ENCODE data around the gene GCAT. TPM values are rescaled to one million over a fixed set of nuclear protein-coding genes. Genes with fewer than 3 reads are reported as not detected.

The GCAT gene
- total RNA-seq, 4 donors from 2014 or later: 11.6 to 15.2 (median 12.3) TPM

DNA sequence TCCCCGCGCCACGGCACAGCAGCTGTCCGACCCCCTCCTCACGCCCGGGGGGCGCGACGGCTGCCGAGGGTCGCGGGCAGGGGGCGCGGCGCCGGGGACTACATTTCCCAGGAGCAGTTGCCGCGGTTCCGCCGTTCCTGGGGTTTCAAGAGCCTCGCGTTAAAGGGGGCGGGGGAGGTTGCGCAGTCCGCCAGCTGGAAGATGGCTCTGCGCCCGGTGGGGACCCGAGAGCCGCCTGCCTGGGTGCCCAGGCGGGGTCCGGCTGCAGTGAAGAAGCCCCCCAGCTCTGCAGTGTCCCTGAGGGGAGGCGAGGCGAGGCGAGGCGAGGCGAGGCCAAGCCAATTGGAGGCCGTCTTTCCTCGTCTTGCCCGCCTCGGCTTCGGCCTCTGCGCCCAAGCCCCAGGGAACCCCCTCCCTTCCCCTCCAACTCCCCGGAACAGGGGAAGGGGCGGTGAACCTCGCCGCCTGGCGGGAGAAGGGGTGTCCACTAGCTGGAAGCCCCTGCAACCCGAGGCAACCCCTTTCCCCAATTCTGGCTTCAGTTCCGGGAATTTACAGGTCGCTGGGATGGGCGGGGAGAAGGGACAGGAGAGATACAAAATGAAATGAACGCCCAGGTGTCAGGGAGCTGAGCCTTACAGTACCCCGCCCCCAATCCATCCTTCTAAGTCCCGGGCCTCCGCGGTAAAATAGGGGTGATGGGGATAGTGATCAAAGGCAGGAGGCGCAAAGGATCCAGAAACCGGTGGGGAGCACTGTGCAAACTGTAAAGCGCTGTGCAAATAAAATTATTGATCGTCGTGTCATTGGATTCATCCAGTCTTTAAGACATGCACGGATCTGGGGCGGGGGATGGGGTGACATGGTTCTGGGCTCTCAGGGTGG lies 5.2 kb upstream of the GCAT start:
- 12% methylated on average over 19 of the region's 63 CpGs for WGBS
- intact Hi-C loops (cut with DNase I): no loop called here
- peak overlapping the region; percentile 32 to 70 (median 59) for H3K27ac ChIP-seq (replicated peaks in 1 of 4)
- DNase-seq (ENCODE audit: extremely low spot score): no peak
- no peaks in the 10 kb centered on the region for H3K9me3 ChIP-seq
- peaks cover 42 to 56% (median 50%) of the 10 kb centered on the region in 4 donors for H3K4me1 ChIP-seq
- peak overlapping the region; percentile 60 to 73 (median 70) for H3K4me3 ChIP-seq
- TF ChIP-seq CTCF (IDR thresholded peaks at IDR 0.05): no peak
- peak; percentile 59 to 79 for TF ChIP-seq POLR2AphosphoS5 (IDR thresholded peaks at IDR 0.05)
- TF ChIP-seq EP300 (IDR thresholded peaks at IDR 0.05): no peak
- TF ChIP-seq POLR2A (IDR thresholded peaks at IDR 0.05; ENCODE audit: low read depth): no peak
- H3K36me3 ChIP-seq: no peaks in the 10 kb centered on the region
- H3K27me3 ChIP-seq: no peaks in the 10 kb centered on the region

DNA sequence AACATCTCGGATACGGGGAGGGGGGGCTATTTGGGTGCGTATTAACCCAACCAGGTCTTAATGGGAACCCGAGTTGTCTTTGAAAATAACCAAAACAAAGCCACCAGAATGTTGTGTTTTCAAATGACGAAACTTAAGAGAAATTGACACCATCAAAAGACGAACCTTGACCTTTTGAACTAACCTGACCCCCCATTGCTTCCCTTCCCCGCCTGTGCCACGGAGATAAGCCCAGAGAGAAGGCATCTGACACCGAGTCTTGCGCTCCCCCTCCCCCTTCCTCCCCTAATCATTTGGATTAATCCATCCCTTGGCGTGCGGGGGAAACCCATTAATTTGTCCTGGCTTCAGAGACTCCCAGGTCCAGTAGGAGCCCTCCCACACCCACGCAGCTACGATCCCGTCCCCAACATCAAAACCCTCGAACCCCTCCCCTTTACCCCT lies 4.5 kb upstream of the GCAT start:
- 56% methylated on average over 16 of the region's 16 CpGs for WGBS
- peak overlapping the region; percentile 60 to 73 (median 70) for H3K4me3 ChIP-seq
- DNase-seq (ENCODE audit: extremely low spot score): no peak
- H3K36me3 ChIP-seq: no peaks in the 10 kb centered on the region
- intact Hi-C loops (cut with DNase I): no loop called here
- no peaks in the 10 kb centered on the region for H3K27me3 ChIP-seq
- H3K9me3 ChIP-seq: no peaks in the 10 kb centered on the region
- H3K27ac ChIP-seq (replicated peaks in 1 of 4): peak overlapping the region in 1 of 4 donors; percentile 95
- TF ChIP-seq POLR2A (IDR thresholded peaks at IDR 0.05; ENCODE audit: low read depth) (no peak), POLR2AphosphoS5 (IDR thresholded peaks at IDR 0.05) (no peak), EP300 (IDR thresholded peaks at IDR 0.05) (no peak), CTCF (IDR thresholded peaks at IDR 0.05) (no peak)
- H3K4me1 ChIP-seq: peaks cover 45 to 61% (median 53%) of the 10 kb centered on the region in 4 donors

DNA sequence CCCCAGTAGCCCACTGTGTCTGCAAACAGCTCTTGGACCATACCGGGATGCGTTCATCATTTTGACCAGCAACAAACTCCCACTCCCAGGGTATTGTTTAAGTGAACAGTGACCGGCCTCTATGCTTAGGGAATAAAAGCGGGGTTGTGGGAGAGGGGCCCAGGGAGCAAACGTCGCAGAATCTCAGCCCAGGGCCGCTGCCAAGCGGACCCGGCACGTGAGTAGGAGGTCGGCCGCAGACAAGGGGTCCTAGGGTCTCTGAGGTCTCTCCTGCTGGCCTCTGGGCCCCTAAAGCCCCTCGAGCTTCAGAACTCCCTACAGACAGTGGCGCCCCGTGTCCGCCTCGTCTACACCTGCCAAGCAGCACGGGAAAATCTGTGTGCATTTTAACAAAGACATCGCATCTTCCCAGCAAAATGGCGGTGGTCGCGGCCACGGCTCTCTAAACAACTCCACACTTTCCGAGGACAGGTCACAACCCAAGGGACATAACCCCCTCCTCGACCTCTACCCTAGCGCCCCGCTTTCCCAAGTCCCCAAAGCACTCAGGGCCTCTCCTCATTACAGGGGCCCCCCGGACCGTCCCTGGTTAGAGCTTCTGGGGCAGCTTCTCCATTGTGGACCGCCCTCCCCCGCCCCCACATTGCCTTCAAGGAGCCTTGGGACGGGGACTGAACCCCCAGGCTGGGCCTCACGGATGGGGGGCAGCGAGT lies 3.9 kb upstream of the GCAT start:
- TF ChIP-seq POLR2A (IDR thresholded peaks at IDR 0.05; ENCODE audit: low read depth): no peak
- TF ChIP-seq EP300 (IDR thresholded peaks at IDR 0.05): no peak
- TF ChIP-seq POLR2AphosphoS5 (IDR thresholded peaks at IDR 0.05): no peak
- TF ChIP-seq CTCF (IDR thresholded peaks at IDR 0.05): no peak
- WGBS: 71% methylated on average over 29 of the region's 34 CpGs
- Histone ChIP-seq H3K36me3 (no peaks in the 10 kb centered on the region), H3K9me3 (no peaks in the 10 kb centered on the region), H3K4me3 (peak overlapping the region; percentile 61 to 73 (median 66)), H3K27me3 (no peaks in the 10 kb centered on the region), H3K4me1 (peaks cover 49 to 66% (median 59%) of the 10 kb centered on the region in 4 donors), H3K27ac (replicated peaks in 1 of 4) (peak overlapping the region in 3 of 4 donors; percentile 90 to 95 (median 91))
- no peak for DNase-seq (ENCODE audit: extremely low spot score)
- intact Hi-C loops (cut with DNase I): no loop called here

DNA sequence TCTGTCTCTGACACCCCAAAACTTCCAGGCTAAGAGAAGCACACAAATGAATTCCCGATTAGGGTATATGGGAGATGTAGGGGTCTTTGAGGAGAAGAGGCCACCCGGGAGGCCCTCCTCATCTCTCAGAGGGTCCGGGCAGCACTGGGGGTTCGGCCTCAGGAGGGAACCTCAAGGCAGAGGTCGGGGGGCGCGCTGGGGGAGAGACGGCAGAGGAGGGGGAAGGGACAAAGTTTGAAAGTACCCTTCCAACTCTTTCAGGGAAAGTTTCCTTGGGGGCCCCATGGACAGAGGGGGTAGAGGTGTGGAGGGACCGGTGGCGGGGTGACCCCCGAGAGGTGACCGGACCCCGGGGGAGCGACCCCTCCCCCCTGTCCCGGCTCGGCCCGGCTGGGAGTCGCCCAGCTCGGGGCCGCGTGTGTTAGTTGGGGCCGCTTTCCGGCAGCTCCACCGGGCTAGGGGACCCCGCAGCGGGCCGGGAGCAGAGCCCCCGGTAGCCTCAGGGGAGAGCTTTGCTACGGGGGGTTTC lies 3.3 kb upstream of the GCAT start:
- H3K36me3 ChIP-seq: no peaks in the 10 kb centered on the region
- DNase-seq (ENCODE audit: extremely low spot score): no peak
- intact Hi-C loops (cut with DNase I): no loop called here
- no peak for TF ChIP-seq CTCF (IDR thresholded peaks at IDR 0.05)
- no peak for TF ChIP-seq EP300 (IDR thresholded peaks at IDR 0.05)
- TF ChIP-seq POLR2A (IDR thresholded peaks at IDR 0.05; ENCODE audit: low read depth): no peak
- no peaks in the 10 kb centered on the region for H3K27me3 ChIP-seq
- peak overlapping the region; percentile 61 to 73 (median 66) for H3K4me3 ChIP-seq
- H3K27ac ChIP-seq (replicated peaks in 1 of 4): peak overlapping the region; percentile 85 to 95 (median 90)
- WGBS: 13% methylated on average over 9 of the region's 29 CpGs
- H3K9me3 ChIP-seq: no peaks in the 10 kb centered on the region
- H3K4me1 ChIP-seq: peaks cover 49 to 69% (median 64%) of the 10 kb centered on the region in 4 donors

Data from esophagus muscularis mucosa (tissue), 4 donors.